RKO (cell line): ENCODE measurements around the gene PCNX2.

ENCODE experiments used
- DNase-seq: peaks from one replicate; pipeline ENCODE4 v3.0.0-alpha.2; 2016; ENCODE audit warnings: low spot score

Gene PCNX2

GRCh38 chr1:232983817-232984567, 311.5 kb downstream of the PCNX2 start:
- DNase-seq = no peak

- no peak for DNase-seq
These were observed 312.1 kb downstream of the PCNX2 start for GRCh38 chr1:232983375-232983774.

- DNase-seq = no peak
These were observed 313.1 kb downstream of the PCNX2 start for GRCh38 chr1:232982238-232982944.

- DNase-seq = no peak
These were observed 314.5 kb downstream of the PCNX2 start for GRCh38 chr1:232980986-232981560.

- no peak for DNase-seq
These were observed 315.1 kb downstream of the PCNX2 start for GRCh38 chr1:232980355-232980978.

- DNase-seq = no peak
These were observed 316.0 kb downstream of the PCNX2 start for GRCh38 chr1:232979558-232979957.

GRCh38 chr1:232978815-232979214, 316.7 kb downstream of the PCNX2 start:
- DNase-seq = no peak

GRCh38 chr1:232978091-232978634, 317.4 kb downstream of the PCNX2 start:
- no peak for DNase-seq

GRCh38 chr1:232974971-232975370, 320.6 kb downstream of the PCNX2 start:
- no peak for DNase-seq

GRCh38 chr1:232973652-232974611, 321.6 kb downstream of the PCNX2 start:
- no peak for DNase-seq

- no peak for DNase-seq
These were observed 325.0 kb downstream of the PCNX2 start for GRCh38 chr1:232970508-232970907.

- DNase-seq = no peak
These were observed 325.7 kb downstream of the PCNX2 start for GRCh38 chr1:232969799-232970198.

GRCh38 chr1:232968965-232969364, 326.6 kb downstream of the PCNX2 start:
- DNase-seq = no peak

GRCh38 chr1:232968391-232968790, 327.1 kb downstream of the PCNX2 start:
- no peak for DNase-seq

GRCh38 chr1:232966663-232967062, 328.9 kb downstream of the PCNX2 start:
- DNase-seq = no peak

- no peak for DNase-seq
These were observed 329.7 kb downstream of the PCNX2 start for GRCh38 chr1:232965912-232966217.

GRCh38 chr1:232965124-232965911, 330.2 kb downstream of the PCNX2 start:
- no peak for DNase-seq

GRCh38 chr1:232964601-232965000, 330.9 kb downstream of the PCNX2 start:
- DNase-seq = no peak

- no peak for DNase-seq
These were observed 332.5 kb downstream of the PCNX2 start for GRCh38 chr1:232962761-232963745.
